ENCODE results near the gene MCM9.

DNA sequence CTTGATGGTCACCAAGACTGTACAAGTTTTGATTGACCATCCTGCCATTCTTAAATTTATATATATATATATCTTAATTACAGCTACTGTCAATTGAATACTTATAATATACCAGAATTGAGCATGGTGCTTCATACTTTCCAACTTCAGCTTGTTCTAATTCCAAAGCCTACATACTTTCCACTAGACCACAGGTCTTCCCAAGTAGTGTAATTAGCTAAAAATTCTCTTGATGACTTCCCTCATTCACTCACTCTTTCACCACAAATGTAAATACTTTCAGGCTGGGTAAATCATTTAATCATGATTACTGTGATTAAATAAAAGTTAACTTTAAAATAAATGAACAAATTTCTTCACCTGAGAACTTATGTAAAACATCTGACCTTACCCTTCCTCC, 37.6 kb downstream of the MCM9 start:
- TF ChIP-seq, protein P1, sequence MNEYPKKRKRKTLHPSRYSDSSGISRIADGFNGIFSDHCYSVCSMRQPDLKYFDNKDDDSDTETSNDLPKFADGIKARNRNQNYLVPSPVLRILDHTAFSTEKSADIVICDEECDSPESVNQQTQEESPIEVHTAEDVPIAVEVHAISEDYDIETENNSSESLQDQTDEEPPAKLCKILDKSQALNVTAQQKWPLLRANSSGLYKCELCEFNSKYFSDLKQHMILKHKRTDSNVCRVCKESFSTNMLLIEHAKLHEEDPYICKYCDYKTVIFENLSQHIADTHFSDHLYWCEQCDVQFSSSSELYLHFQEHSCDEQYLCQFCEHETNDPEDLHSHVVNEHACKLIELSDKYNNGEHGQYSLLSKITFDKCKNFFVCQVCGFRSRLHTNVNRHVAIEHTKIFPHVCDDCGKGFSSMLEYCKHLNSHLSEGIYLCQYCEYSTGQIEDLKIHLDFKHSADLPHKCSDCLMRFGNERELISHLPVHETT (tag by site-specific recombination; IDR thresholded peaks at IDR 0.05), result no peak
- TF ChIP-seq, protein P2, sequence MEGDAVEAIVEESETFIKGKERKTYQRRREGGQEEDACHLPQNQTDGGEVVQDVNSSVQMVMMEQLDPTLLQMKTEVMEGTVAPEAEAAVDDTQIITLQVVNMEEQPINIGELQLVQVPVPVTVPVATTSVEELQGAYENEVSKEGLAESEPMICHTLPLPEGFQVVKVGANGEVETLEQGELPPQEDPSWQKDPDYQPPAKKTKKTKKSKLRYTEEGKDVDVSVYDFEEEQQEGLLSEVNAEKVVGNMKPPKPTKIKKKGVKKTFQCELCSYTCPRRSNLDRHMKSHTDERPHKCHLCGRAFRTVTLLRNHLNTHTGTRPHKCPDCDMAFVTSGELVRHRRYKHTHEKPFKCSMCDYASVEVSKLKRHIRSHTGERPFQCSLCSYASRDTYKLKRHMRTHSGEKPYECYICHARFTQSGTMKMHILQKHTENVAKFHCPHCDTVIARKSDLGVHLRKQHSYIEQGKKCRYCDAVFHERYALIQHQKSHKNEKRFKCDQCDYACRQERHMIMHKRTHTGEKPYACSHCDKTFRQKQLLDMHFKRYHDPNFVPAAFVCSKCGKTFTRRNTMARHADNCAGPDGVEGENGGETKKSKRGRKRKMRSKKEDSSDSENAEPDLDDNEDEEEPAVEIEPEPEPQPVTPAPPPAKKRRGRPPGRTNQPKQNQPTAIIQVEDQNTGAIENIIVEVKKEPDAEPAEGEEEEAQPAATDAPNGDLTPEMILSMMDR (tag by site-specific recombination; IDR thresholded peaks at IDR 0.05), result no peak
- TF ChIP-seq, protein P3, sequence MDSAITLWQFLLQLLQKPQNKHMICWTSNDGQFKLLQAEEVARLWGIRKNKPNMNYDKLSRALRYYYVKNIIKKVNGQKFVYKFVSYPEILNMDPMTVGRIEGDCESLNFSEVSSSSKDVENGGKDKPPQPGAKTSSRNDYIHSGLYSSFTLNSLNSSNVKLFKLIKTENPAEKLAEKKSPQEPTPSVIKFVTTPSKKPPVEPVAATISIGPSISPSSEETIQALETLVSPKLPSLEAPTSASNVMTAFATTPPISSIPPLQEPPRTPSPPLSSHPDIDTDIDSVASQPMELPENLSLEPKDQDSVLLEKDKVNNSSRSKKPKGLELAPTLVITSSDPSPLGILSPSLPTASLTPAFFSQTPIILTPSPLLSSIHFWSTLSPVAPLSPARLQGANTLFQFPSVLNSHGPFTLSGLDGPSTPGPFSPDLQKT (IDR thresholded peaks at IDR 0.05; ENCODE audit: borderline replicate concordance, low read depth, low read length), result no peak
- TF ChIP-seq ZNF660 (tag by site-specific recombination; IDR thresholded peaks at IDR 0.05) (no peak), ZNF777 (tag by site-specific recombination; IDR thresholded peaks at IDR 0.05; ENCODE audit: borderline replicate concordance) (no peak), ZNF561 (tag by site-specific recombination; IDR thresholded peaks at IDR 0.05; ENCODE audit: borderline replicate concordance) (no peak), AEBP2 (tag by site-specific recombination; IDR thresholded peaks at IDR 0.05; ENCODE audit: borderline replicate concordance) (no peak), ZNF302 (tag by site-specific recombination; IDR thresholded peaks at IDR 0.05; ENCODE audit: low read depth) (no peak), ZNF670 (tag by site-specific recombination; IDR thresholded peaks at IDR 0.05; ENCODE audit: low read depth) (no peak), ZNF791 (tag by site-specific recombination; IDR thresholded peaks at IDR 0.05) (no peak), ZNF391 (tag by site-specific recombination; IDR thresholded peaks at IDR 0.05; ENCODE audit: borderline replicate concordance, low read depth) (no peak)
- TF ChIP-seq, protein P4, sequence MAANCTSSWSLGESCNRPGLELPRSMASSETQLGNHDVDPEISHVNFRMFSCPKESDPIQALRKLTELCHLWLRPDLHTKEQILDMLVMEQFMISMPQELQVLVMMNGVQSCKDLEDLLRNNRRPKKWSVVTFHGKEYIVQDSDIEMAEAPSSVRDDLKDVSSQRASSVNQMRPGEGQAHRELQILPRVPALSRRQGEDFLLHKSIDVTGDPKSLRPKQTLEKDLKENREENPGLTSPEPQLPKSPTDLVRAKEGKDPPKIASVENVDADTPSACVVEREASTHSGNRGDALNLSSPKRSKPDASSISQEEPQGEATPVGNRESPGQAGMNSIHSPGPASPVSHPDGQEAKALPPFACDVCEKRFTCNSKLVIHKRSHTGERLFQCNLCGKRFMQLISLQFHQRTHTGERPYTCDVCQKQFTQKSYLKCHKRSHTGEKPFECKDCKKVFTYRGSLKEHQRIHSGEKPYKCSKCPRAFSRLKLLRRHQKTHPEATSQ (tag by site-specific recombination; IDR thresholded peaks at IDR 0.05), result no peak
- TF ChIP-seq, protein P5, sequence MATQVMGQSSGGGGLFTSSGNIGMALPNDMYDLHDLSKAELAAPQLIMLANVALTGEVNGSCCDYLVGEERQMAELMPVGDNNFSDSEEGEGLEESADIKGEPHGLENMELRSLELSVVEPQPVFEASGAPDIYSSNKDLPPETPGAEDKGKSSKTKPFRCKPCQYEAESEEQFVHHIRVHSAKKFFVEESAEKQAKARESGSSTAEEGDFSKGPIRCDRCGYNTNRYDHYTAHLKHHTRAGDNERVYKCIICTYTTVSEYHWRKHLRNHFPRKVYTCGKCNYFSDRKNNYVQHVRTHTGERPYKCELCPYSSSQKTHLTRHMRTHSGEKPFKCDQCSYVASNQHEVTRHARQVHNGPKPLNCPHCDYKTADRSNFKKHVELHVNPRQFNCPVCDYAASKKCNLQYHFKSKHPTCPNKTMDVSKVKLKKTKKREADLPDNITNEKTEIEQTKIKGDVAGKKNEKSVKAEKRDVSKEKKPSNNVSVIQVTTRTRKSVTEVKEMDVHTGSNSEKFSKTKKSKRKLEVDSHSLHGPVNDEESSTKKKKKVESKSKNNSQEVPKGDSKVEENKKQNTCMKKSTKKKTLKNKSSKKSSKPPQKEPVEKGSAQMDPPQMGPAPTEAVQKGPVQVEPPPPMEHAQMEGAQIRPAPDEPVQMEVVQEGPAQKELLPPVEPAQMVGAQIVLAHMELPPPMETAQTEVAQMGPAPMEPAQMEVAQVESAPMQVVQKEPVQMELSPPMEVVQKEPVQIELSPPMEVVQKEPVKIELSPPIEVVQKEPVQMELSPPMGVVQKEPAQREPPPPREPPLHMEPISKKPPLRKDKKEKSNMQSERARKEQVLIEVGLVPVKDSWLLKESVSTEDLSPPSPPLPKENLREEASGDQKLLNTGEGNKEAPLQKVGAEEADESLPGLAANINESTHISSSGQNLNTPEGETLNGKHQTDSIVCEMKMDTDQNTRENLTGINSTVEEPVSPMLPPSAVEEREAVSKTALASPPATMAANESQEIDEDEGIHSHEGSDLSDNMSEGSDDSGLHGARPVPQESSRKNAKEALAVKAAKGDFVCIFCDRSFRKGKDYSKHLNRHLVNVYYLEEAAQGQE (tag by site-specific recombination; IDR thresholded peaks at IDR 0.05), result no peak
